Colon (tissue), 2 donors: ENCODE results near the gene OBI1.
"Not testable (repeated sequence)": the region's sequence is repeated elsewhere in the genome, so short reads cannot be mapped to it uniquely, and the experiment has no call there.

Experiments used
- FAIRE-seq: peaks from 2 replicates; lab custom pipeline; 2012; peaks lifted over from hg19 to GRCh38; lab: Jason Lieb, UNC
- donor health status: control.
- donor health status: control.

The OBI1 gene

DNA sequence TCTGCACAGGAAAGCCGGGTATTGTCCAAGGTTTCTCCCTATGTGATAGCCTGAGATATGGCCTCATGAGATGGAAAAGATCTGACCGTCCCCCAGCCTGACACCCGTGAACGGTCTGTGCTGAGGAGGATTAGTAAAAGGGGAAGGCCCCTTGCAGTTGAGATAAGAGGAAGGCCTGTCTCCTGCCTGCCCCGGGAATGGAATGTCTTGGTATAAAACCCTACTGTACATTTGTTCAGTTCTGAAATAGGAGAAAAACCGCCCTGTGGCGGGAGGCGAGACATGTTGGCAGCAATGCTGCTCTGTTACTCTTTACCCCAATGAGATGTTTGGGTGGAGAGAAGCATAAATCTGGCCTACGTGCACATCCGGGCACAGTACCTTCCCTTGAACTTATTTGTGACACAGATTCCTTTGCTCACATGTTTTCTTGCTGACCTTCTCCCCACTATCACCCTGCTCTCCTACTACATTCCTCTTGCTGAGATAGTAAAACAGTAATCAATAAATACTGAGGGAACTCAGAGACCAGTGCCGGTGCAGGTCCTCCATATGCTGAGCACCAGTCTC lies 11.8 kb downstream of the OBI1 start:
- not testable (repeated sequence) for FAIRE-seq

GRCh38 chr13:78638216-78638615 lies 20.7 kb downstream of the OBI1 start:
- FAIRE-seq, result no peak

DNA sequence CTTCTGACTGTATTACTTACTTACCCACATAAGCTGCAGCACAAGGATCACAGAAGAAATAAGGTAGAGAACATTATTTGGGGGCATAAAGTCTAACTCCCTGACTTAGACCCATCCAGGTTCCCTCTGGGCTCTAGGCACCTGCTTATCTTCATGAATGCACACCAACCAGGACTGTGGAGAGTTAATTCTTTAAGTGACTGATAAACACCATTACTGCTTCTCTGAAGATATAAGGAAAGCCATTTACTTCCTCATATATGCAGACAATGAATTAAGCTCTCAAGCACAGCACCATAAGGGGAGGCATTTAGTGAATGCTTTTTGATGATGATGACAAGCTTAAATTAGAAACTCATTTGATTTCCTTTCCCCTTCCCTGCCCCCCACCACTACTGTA lies 22.5 kb downstream of the OBI1 start:
- no peak for FAIRE-seq

- no peak for FAIRE-seq
Measured at GRCh38 chr13:78632996-78633395, 26.0 kb downstream of the OBI1 start.

DNA sequence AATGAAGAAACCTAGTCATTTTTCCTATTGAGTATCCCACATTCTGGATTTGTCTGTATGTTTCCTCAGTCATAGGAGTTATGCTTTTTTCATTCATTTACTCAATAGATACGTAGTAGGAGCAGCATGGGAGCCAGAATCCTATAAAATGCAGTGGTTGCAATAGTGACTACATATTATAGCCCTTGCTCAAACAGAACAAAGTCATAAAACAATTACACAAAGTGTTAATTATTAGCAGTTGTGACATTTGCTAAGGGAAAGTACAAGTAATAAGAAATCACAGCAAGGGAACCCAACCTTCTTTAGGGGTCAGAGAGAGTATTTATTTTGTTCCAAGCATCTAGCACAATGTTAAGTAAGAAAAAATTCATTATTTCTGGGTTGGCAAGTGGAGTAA lies 27.9 kb downstream of the OBI1 start:
- FAIRE-seq, result no peak

DNA sequence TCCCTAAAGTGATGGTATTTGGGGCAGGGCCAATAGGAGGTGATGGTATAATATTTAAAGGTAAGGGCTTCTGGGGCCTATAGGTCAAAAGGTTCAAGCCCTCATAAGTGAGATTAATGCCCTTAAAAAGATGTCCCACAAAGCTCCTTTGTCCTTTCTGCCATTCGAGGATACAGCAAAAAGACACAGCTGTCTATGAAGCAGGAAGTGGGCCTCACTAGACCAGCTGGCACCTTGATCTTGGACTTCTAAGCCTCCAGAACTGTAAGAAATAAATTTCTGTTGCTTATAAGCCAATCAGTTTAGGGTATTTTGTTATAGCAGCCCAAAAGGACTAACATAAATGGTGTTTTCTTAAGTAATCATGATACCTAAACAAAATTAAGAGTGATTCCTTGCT lies 28.4 kb downstream of the OBI1 start:
- no peak for FAIRE-seq

DNA sequence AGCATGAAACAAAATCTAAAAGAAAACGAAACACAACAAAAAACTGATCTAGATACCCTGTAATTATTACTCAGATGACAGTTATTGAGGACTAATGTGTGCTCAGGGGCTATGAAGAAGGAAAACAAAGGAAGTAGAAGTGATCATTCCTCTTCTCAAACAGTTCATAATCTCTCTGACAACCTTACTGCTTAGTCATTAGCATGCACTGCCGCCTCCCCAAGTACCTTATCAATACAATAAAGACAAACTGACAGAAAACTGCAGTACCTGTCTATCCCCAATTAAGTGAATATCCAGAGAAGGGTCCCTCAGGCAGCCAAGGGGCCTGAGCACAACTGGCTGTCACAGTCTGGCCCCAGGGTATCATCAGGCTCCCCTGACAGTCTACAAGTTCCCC lies 33.6 kb downstream of the OBI1 start:
- FAIRE-seq, result no peak

DNA sequence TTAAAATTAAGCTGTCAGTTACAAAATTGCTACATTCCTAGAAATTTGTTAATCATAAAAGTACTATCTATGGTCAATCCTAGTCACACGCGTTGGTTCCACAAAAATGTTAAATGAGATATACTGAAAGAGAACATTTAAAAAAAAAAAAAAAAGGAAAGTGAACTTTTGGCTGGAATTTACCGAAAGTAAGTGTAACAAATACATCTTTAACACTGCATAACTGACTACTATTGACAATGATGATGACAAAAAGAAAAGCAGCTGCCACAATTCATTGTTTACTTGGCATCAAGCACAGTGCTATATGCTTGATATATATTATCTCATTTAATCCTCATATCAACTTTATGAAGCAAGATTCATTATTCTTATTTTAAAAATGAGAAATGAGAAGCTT lies 35.8 kb downstream of the OBI1 start:
- no peak for FAIRE-seq

DNA sequence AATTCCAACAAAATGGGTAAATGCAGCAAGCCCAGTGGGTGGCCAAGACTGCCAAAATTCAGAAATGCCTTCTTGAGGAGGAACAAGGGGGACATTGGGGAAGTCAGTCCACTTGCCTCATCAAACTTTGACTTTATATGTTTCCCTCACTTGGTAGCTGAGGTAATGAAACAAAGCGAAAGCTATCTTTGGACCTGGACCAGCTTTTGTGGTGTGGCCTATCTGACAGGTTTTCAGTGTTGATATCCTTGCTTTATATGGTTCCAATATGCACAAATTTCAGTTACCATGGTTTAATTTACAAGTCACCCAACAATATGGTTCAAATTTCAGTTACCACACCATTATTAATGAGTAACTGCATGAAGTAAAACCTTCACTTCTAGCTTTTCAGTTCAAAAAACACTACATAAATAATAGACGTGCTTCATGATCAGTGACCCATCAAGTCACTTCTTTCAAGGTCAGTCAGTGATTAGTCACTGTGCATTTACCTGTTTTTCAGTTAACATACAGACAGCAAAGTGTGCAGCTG lies 38.0 kb downstream of the OBI1 start:
- FAIRE-seq, result no peak

DNA sequence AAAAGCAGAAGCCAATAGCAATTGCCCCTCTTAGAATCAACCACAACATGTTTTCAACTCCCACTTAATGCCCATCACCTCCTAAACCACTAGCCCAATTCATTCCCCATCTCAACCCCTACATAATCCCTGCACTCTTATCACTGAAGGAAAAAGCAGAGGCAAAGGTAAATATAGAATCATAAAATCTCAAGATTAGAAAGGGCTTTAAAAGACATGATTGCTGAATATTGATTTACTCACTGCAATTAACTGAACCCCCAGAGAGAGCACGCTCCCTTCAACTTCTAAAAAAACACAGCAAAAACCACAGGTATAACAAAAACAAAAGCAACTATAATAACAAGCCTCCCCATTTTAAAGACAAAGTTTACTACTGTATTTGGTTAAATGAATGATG lies 40.5 kb downstream of the OBI1 start:
- no peak for FAIRE-seq

GRCh38 chr13:78611040-78611439 lies 47.9 kb downstream of the OBI1 start:
- FAIRE-seq, result no peak

GRCh38 chr13:78610381-78610883 lies 48.5 kb downstream of the OBI1 start:
- FAIRE-seq, result no peak

DNA sequence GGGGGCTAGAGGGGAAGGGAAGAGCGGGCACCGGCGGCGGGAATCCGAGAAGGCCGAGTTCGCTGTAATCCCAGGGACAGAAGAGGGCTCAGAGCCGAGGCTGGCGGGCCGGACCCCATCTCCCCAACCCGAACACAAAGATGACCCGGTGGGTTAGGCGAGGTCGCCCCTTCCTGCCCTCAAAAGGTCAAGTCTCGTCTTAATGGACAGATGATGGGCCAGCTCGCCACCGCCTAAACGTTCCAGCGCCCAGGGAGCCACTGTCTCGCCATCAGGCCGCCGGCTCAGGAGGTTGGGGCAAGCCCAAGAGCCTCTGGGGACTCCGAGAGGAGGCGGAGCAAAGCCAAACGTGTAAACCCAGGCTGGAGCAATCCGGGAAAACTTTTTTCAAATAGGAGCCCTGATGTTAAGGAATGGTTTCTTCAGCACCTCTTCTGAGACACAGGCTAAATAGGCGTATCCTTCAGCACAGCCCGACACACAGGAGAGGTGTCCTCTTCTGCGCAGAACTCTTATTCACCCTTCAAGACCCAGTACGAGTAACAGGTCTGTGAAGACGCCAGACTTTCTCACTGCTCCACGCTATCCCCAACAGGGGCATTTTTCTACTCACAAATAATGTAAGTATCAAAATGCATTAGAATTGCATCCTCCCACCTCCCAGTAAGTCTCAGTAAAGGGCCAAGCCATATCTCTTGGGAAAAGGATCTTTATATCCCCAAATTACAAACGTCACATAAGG lies 49.3 kb downstream of the OBI1 start:
- FAIRE-seq, result no peak

DNA sequence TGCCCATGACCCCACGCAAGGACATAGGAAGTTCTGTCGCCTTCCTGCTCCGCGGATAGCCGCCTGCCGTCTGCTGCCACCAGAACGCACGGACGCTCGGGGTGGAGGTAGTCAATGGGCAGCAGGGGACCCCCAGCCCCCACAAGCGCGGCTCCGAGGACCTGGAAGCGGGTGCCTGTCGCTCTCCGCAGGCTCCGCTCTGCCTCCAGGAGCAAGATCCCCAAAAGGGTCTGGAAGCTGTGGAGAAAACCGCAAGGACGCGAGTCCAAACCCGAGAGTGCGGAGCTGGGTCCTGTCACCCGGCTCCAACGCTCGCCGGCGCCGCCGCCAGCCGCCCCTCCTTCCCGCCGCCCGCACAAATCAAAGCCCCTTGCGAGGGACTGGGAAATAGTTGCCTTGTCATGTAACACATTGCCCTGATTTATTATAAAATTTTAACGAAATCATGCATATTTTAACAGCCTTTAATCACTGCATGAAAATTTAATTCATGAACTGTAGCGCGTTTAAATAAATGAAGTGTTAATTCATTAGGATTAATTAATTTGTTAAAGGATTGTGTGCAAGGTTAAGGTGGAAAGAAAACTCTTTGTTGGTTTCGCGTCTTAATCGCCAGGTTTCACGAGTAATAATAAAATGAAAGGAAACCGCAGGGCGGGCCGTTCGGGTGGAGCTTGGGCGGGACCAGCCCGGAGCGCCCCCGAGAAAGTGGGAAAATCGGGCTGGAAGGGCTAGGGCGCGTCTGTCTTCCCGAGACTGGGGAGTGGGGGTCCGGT lies 50.1 kb downstream of the OBI1 start:
- no peak for FAIRE-seq

DNA sequence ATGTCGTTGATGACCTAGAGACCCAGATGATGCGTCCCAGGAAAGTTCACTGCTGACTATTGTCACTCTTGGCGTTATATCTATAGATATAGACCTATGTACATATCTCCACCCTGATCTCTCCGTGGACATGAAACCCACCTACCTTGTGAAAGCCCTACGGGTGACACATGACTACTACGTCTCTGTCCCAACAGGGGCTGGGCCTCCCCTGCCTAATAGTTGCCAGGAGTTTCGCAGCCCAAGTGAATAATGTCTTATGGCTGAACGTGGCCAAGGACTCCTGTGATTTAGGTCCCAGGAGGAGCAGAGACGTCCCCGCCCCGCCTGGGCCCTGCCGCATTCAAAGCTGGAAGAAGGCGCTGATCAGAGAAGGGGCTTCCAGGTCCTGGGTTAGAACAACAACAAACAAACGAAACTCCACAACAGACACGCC lies 50.7 kb downstream of the OBI1 start:
- no peak for FAIRE-seq

DNA sequence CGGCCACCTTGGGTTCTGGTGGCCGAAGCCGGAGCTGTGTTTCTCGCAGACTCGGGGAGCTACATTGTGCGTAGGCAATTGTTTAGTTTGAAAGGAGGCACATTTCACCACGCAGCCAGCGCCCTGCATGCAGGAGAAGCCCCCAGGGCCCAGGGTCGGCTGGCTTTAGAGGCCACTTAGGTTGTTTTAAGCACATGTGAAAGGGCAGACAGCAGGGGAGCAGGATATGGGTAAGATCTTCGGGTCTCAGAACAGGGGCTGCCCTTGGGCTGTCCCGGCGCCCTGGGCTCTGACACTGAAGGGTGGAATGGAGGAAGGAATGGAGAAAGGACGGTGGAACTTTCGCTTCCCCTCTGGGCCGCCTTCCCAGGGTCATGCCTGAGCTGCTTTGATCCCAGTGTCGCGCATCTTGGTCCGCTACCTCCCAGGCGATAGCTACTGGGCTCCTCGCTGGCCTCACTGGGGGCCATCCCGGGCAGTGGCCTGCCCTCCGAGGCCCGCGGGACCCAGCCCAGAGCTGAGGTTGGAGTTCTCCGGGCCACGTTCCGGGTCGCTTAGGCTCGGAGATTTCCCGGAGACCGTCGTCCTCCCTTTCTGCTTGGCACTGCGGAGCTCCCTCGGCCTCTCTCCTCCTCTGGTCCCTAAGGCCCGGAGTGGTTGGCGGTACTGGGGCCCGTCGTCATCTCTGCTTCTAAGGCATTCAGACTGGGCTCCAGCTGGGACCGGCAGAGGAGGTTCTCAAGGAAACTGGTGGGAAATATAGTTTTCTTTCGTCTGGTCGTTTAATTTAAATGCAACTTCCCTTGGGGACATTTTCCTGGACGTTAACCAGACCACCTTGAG lies 51.3 kb downstream of the OBI1 start:
- no peak for FAIRE-seq

- no peak for FAIRE-seq
Measured at GRCh38 chr13:78606471-78607408, 52.2 kb downstream of the OBI1 start.

DNA sequence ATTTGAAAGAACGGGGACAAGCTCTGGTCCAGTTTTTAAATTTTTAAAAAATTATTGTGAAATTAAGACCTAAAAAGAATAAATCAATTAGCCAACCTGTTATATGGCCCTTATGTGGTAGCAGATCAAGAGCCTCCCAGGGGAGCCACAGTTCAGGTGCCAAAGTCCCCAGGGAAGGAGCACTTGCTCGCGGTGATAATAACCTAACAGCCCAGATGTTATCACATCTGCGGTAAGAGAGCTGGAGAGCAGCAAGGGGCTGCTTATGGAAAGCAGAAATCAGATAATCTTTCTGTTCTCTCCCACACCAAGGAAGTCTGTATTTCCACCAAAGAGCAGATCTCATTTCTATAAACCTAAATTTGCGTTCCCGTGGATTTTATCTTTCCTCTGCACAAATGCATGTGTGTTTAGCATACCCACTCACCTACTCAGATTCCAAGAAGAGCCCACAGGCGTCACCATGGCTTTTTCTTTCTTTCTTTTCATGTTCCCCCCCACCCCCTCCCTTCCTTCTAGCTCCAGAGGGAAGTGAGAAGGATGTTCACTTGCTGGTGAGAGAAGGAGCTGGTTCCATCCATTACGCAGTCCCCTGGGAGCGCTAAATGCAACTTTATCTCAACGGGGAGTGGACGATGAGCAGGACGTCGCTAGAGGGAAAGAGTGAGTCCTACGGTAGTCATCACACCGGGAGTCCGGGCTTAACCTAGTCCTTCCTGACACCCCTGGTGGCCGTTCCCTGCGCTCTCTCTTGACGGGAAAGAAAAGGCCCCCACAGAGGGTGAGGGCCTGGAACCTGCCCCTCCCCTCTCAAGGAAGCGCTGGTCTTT lies 54.0 kb downstream of the OBI1 start:
- no peak for FAIRE-seq

- no peak for FAIRE-seq
Measured at GRCh38 chr13:78603240-78603957, 55.6 kb downstream of the OBI1 start, which contains the start of gene POU4F1. TSS of gene POU4F1 (minus strand) at chr13:78603552. CDS start at chr13:78603326, 226 bp downstream.
